Measurements from ENCODE around the gene ARHGAP26.
A peak's percentile ranks its signal among the peaks of the same experiment; 100 is the strongest.

Gene ARHGAP26

DNA sequence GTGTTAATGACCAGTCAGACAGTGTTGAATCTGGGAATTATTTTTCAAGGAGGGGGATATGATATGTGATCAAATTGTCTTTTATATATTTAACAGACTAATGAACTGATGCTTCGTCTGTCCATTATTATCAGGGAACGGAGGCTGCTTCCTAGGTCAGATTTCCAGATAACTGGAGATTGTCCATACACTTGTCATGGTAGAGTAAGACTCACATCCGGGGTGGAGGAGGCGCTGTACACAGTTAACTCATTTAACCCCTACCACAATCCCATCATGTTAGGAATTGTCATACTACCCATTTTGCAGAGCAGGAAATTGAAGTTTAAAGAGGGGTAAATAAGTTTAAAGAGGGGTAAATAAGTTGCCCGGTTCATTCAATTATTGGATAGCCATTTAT, 55.9 kb downstream of the ARHGAP26 start:
- no peak for DNase-seq (ENCODE audit: extremely low read depth, low read depth)
- no peak overlapping the region for H3K4me3 ChIP-seq (replicated peaks; ENCODE audit: low read depth, low read length)
- TF ChIP-seq, protein P1, sequence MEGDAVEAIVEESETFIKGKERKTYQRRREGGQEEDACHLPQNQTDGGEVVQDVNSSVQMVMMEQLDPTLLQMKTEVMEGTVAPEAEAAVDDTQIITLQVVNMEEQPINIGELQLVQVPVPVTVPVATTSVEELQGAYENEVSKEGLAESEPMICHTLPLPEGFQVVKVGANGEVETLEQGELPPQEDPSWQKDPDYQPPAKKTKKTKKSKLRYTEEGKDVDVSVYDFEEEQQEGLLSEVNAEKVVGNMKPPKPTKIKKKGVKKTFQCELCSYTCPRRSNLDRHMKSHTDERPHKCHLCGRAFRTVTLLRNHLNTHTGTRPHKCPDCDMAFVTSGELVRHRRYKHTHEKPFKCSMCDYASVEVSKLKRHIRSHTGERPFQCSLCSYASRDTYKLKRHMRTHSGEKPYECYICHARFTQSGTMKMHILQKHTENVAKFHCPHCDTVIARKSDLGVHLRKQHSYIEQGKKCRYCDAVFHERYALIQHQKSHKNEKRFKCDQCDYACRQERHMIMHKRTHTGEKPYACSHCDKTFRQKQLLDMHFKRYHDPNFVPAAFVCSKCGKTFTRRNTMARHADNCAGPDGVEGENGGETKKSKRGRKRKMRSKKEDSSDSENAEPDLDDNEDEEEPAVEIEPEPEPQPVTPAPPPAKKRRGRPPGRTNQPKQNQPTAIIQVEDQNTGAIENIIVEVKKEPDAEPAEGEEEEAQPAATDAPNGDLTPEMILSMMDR (IDR thresholded peaks at IDR 0.05; ENCODE audit: low read depth, low read length, missing control alignments): no peak

GRCh38 chr5:142826741-142827492, 56.7 kb downstream of the ARHGAP26 start:
- TF ChIP-seq, protein P1 (IDR thresholded peaks at IDR 0.05; ENCODE audit: low read depth, low read length, missing control alignments): no peak
- peak; percentile 32 for DNase-seq (ENCODE audit: extremely low read depth, low read depth)
- H3K4me3 ChIP-seq (replicated peaks; ENCODE audit: low read depth, low read length): no peak overlapping the region

GRCh38 chr5:142827934-142828576, 57.9 kb downstream of the ARHGAP26 start:
- no peak for DNase-seq (ENCODE audit: extremely low read depth, low read depth)
- no peak overlapping the region for H3K4me3 ChIP-seq (replicated peaks; ENCODE audit: low read depth, low read length)
- TF ChIP-seq, protein P1 (IDR thresholded peaks at IDR 0.05; ENCODE audit: low read depth, low read length, missing control alignments): no peak

- no peak for DNase-seq (ENCODE audit: extremely low read depth, low read depth)
- no peak overlapping the region for H3K4me3 ChIP-seq (replicated peaks; ENCODE audit: low read depth, low read length)
These were observed 58.8 kb downstream of the ARHGAP26 start for GRCh38 chr5:142828797-142829535.

GRCh38 chr5:142829801-142830220, 59.6 kb downstream of the ARHGAP26 start:
- H3K4me3 ChIP-seq (replicated peaks; ENCODE audit: low read depth, low read length): no peak overlapping the region
- no peak for DNase-seq (ENCODE audit: extremely low read depth, low read depth)
- TF ChIP-seq, protein P1 (IDR thresholded peaks at IDR 0.05; ENCODE audit: low read depth, low read length, missing control alignments): no peak

More at GRCh38 chr5:142828797-142829535, 58.8 kb downstream of the ARHGAP26 start:
- TF ChIP-seq, protein P1 (IDR thresholded peaks at IDR 0.05; ENCODE audit: low read depth, low read length, missing control alignments): no peak

DNA sequence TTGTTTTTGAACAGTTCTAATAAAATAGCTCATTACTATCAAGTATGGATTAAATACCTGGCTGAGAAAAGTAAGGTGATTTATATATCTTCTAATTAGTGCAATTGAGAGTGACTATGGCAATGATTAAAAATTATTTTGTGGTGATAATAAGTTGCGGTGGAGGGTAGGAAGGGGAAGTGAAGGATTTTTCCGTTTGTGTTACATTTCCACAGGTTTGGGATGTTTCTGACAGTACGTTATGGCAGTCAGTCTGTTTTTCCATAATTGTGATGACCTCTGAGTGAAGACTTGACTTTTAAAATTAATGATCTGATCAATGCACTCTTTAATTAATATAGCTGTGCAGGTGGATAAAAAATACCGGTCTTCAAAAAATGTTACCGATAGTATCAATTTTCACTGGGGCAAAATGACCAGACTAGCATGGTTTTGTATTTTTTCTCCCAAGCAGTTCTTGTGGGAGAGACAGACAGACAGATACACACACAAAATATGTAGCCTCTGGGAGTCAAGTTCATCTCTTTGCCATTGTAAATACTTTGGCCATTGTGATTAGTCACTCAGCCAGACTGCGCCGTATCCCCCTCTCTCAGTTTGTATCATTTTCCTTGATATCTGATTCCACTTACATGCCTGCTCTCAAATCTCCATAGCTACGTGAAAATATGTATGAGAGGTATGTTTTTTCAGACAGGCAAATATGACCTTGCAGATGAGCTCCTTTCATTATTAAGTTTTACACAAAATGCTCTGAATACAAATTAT, 60.2 kb downstream of the ARHGAP26 start:
- DNase-seq (ENCODE audit: extremely low read depth, low read depth): peak; percentile 25
- TF ChIP-seq, protein P1 (IDR thresholded peaks at IDR 0.05; ENCODE audit: low read depth, low read length, missing control alignments): no peak
- no peak overlapping the region for H3K4me3 ChIP-seq (replicated peaks; ENCODE audit: low read depth, low read length)

All from HFF-Myc (cell line).